Suppressor macrophage treated with lipopolysaccharide for 1 hour (primary cell): ENCODE data around the gene SPACA7.

ENCODE experiments used
- DNase-seq, 3 donors: peaks; one replicate each; pipeline ENCODE4 v3.0.0-alpha.2; 2020 to 2022

The SPACA7 gene

DNA sequence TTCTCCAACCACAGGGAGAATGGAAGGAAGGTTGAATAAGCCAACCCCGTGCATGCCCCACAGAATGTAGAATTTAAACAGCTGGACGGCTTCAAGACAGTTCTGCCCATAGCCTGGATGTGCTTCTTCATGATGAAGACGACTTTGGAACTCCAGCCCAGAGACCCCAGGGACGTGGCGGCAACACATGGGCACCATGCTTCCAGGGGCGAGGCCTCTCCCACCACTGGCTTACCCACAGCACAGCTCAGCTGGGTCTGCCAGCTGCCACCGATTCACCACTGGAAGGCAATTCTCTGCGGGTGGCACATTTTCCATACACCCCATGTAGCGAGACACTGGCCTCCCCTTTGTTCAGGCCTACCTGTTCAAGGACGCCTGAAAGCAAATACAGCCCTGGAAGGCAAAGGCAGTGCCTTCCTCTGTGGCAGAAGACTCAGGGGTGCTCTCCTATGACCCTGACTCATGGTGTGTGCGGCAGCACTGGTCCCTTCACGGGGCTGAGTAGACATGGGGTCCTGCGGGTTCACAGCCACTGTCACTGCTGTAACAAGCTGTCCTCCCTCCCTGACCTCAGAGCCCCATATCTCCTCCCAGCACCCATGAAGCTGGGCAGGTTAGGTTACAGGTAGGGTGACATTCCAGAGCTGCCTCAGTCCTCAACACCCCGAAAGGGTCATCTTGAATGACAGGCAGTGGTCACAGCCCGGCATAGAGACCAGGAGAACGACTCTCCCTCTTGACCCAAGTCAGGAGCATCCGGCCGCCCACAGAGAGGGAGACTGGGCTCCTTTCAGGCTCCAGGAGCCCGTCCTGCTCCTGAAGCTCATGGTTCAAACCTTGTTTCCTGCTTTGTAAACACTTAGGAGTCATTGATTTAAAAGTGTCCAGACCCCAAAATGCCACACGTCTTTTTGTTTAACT is 72.7 kb downstream of the SPACA7 start:
- DNase-seq, result no peak

GRCh38 chr13:112449545-112449930 is 73.4 kb downstream of the SPACA7 start:
- DNase-seq, result no peak

DNA sequence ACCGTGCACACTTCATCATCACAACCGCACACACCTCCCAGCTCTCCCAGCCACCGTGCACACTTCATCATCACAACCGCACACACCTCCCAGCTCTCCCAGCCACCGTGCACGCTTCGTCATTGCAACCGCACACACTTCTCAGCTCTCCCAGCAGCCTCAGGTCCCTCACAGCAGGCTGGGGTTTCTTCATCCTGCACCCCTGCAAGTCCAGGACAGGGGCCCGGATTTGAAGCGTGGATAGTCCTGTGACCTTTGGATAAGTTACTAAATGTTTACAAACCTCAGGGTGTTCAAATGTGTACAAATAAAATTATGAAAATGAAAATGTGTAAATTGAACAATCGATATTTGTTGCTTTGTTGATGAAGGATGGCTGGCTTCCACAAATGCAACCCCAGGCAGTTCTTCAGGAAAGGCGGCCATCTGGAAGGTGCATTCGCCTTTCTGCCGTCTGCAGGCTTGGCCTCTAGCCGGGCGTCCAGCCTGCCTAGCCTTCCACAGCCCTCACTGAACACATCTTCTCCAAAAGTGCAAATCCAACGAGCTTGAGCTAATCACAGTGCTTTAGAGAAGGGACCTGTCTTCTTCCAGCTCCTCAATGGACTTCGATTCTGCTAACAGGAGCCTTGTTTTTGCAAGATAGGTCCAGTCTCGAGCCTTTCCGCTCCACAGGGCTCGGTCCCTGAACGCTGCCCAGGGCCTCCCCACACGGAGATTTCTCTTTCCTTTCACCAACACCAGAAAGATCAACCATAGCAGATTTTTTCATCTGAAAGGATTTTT is 74.2 kb downstream of the SPACA7 start:
- DNase-seq, result no peak

- DNase-seq, result no peak
Measured at GRCh38 chr13:112450904-112451240, 74.7 kb downstream of the SPACA7 start.

GRCh38 chr13:112451512-112452379 is 75.6 kb downstream of the SPACA7 start:
- no peak for DNase-seq

GRCh38 chr13:112452380-112453206 is 76.4 kb downstream of the SPACA7 start:
- DNase-seq, result no peak

DNA sequence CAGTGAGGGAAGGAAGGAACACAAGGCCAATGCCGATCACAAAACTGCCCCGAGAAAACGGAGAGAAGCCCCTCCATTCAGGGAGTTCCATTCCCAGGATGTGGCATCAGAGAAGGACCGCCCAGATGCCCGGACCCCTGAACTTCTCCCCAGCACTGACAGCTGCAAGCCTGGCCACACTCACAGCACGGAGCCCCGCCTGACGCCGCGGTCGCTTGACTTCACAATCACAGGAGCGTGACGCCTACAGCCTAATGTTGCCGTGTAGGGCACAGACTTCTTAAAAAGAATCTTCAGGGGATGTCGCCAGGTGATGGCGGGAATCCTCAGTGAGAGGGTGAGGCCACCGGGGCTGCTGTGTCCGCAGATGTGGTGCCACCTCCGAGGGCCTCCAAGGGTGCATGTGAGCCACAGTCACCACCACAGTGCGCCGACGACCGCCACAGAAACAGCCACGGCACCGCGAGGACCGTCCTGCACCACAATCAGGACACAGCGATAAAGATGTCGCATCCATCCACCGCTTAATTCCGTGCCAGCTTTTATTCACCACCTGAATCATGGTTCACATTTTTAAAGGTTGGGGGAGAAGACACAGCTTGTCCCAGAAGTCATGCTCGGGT is 77.2 kb downstream of the SPACA7 start:
- DNase-seq, result no peak

GRCh38 chr13:112453874-112454647 is 77.9 kb downstream of the SPACA7 start:
- DNase-seq, result no peak

GRCh38 chr13:112454648-112455334 is 78.6 kb downstream of the SPACA7 start:
- peak in 1 of 3 donors; percentile 15 for DNase-seq

- DNase-seq, result peak in 1 of 3 donors; percentile 15
Measured at GRCh38 chr13:112455476-112456059, 79.4 kb downstream of the SPACA7 start.

GRCh38 chr13:112456138-112457056 is 80.2 kb downstream of the SPACA7 start:
- DNase-seq, result no peak

DNA sequence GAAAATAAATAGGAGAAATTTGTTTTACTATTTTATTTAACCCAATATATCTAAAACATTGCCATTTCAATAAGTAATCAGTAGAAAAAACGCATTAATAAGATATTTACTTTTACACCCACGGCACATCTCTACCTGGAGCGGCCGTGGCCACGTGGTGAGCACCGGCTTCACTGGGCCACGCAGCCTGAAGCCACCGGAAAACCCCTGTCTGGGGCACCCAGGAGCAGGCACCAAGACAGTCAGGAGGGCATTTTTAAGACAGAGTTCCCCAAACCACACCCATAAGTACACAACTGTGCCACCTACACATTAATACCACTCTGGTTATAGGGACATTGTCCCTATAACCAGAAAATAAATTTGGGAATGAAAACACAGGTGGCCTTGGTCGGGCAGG is 80.9 kb downstream of the SPACA7 start:
- no peak for DNase-seq

- DNase-seq, result no peak
Measured at GRCh38 chr13:112457485-112457884, 81.3 kb downstream of the SPACA7 start.

DNA sequence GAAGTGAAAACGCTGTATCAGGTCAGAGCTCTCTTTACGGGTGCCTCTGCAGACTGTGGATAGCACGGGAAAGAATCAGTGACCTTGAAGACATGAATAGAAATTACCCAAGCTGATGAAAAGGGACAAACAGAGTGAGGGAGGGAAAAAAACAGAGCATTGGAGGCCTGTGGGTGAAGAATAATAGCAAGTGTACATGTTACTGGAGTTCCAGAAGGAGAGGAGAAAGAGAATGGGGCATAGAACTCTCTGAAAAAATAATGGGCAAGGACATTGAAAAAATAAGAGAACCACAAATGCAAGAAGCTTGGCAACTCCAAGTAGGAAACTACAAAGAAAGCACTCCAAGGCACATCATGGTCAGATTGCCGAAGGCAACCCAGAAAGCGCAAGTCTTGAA is 86.3 kb downstream of the SPACA7 start:
- DNase-seq, result no peak

GRCh38 chr13:112464720-112465119 is 88.6 kb downstream of the SPACA7 start:
- no peak for DNase-seq

GRCh38 chr13:112465251-112466131 is 89.3 kb downstream of the SPACA7 start:
- peak in 1 of 3 donors; percentile 16 for DNase-seq
